ENCODE measurements around the gene PIGU. TPM values are rescaled to one million over a fixed set of nuclear protein-coding genes. Genes with fewer than 3 reads are reported as not detected.

PIGU gene
- total RNA-seq, 1 experiment from 2014 or later = 32.8 TPM

GRCh38 chr20:34632870-34633452 is 43.9 kb downstream of the PIGU start:
- H2BK12ac ChIP-seq (ENCODE audit: insufficient read length, low read depth, low read length) = no peak overlapping the region
- no peak overlapping the region for H3K4ac ChIP-seq (ENCODE audit: low read depth, low read length)
- no peak overlapping the region for H3T11ph ChIP-seq (ENCODE audit: low read length)
- no peak for TF ChIP-seq CTCF (conservative IDR thresholded peaks at IDR 0.05)
- H3K4me2 ChIP-seq (ENCODE audit: insufficient read depth, insufficient read length, low read length) = no peak overlapping the region
- H3K18ac ChIP-seq (ENCODE audit: insufficient read length, low read depth, low read length) = no peak overlapping the region
- H3K23ac ChIP-seq (ENCODE audit: insufficient read length, low read depth, low read length) = no peak overlapping the region
- no peak overlapping the region for H4K91ac ChIP-seq (ENCODE audit: insufficient read length, low read depth, low read length)
- H3K27me3 Mint-ChIP-seq (ENCODE audit: low read depth) = no peaks in the 10 kb centered on the region
- no peak overlapping the region for H4K5ac ChIP-seq (ENCODE audit: insufficient read length, low read depth, low read length)
- no peak overlapping the region for H2BK20ac ChIP-seq (ENCODE audit: low read depth, low read length, poor library complexity, severe bottlenecking)
- no peaks in the 10 kb centered on the region for H3K23me2 ChIP-seq (ENCODE audit: insufficient read length, low read depth, low read length, poor library complexity, severe bottlenecking)
- H3K27ac ChIP-seq (ENCODE audit: insufficient read length, low read depth, low read length) = no peak overlapping the region
- H3K36me3 Mint-ChIP-seq (ENCODE audit: insufficient read depth in 1 of 3, low read depth in 3 of 3) = peaks cover 3 to 56% (median 39%) of the 10 kb centered on the region in 3 experiments; a peak in 6 of 7 replicates
- H3K79me2 ChIP-seq (ENCODE audit: insufficient read depth, low read length) = no peaks in the 10 kb centered on the region
- DNase-seq = no peak
- no CpG with 5 or more reads among the region's 3 CpGs for WGBS (ENCODE audit: extremely low coverage, insufficient read length, low lambda C conversion rate)
- no peak overlapping the region for H2BK15ac ChIP-seq (ENCODE audit: low read depth, low read length)
- H3K4me1 Mint-ChIP-seq = no peaks in the 10 kb centered on the region
- H3K56ac ChIP-seq (ENCODE audit: insufficient read length, low read depth, low read length) = no peak overlapping the region
- H3K9ac ChIP-seq (ENCODE audit: extremely low read depth, insufficient read length, low read length) = no peak overlapping the region
- H3K4me3 Mint-ChIP-seq = no peak overlapping the region
- no peaks in the 10 kb centered on the region for H3K79me1 ChIP-seq (ENCODE audit: insufficient read depth, low read depth, low read length, poor library complexity, severe bottlenecking)
- no peak overlapping the region for H2BK5ac ChIP-seq (ENCODE audit: insufficient read length, low read length)
- no peak overlapping the region for H3K14ac ChIP-seq (ENCODE audit: insufficient read depth, low read length)
- H3K4me1 ChIP-seq (ENCODE audit: insufficient read depth, low read length) = no peaks in the 10 kb centered on the region
- H3K27ac Mint-ChIP-seq = peak overlapping the region in 1 of 3 experiments; percentile 6; a peak in 1 of 7 replicates
- H4K20me1 ChIP-seq (ENCODE audit: control insufficient read depth, insufficient read depth, insufficient read length) = no peaks in the 10 kb centered on the region
- no peak overlapping the region for H4K8ac ChIP-seq (replicated peaks; ENCODE audit: insufficient read length, low read depth, low read length)
- H2AK5ac ChIP-seq (ENCODE audit: insufficient read length, low read length) = no peak overlapping the region
- H2AFZ ChIP-seq (ENCODE audit: low read length) = no peak overlapping the region
- H3K9me3 ChIP-seq (ENCODE audit: control insufficient read depth, low read depth, low read length) = no peaks in the 10 kb centered on the region
- H2BK120ac ChIP-seq (ENCODE audit: low read depth, low read length, poor library complexity, severe bottlenecking) = no peak overlapping the region
- no peaks in the 10 kb centered on the region for H3K27me3 ChIP-seq (ENCODE audit: insufficient read depth, low read length)
- no peaks in the 10 kb centered on the region for H3K9me3 Mint-ChIP-seq
